GM19324 (cell line): ENCODE data around the gene KSR1.
"Not testable (repeated sequence)": the region's sequence is repeated elsewhere in the genome, so short reads cannot be mapped to it uniquely, and the experiment has no call there.

Source experiments
- ATAC-seq: cut with Tn5 transposase; IDR thresholded peaks from one replicate; pipeline ENCODE4 v1.9.1; 2021; ENCODE audit warnings: mild to moderate bottlenecking, moderate library complexity; ENCODE audit not compliant: unreplicated experiment, low FRiP score

The KSR1 gene

GRCh38 chr17:27451906-27452305, 4.3 kb upstream of the KSR1 start:
- no peak for ATAC-seq

DNA sequence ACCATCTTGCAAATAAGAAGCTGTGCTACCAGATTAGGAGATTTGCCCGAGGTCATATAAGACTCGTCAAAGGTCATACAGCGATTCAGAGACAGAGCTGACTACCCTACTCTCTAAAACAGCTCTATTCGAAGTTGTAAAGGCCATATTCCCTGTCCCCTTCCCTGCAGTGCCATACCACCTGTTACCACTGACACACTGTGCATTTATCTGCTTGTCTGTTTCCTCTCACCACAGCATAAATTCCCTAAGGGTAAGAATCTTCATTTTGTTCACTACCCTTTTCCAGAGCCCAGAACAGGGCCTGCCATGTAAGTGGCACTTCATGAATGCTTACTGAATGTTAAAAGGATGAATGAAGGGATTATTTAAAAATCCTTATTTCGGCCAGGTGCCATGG, 3.4 kb upstream of the KSR1 start:
- ATAC-seq: no peak

DNA sequence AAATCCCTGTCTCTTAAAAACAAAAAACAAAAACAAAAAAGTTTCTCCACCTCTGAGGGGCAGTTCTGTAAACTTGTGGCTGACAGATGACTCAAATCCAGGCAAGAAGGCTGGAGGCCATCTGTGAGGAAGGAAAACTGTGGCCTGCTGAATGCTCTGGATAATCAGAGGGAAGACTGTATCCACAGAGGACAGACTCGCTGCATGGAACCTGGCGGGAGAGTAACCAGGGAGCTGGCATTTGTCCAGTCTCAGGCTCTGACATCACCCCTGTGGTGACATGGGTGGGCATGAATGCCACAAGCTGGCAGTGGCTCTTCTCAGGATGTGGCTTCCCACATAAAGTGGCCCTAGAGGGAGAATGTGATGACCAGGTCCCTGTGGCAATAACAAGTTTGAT, 2.8 kb upstream of the KSR1 start:
- no peak for ATAC-seq

GRCh38 chr17:27454089-27454488, 2.2 kb upstream of the KSR1 start:
- ATAC-seq: no peak

DNA sequence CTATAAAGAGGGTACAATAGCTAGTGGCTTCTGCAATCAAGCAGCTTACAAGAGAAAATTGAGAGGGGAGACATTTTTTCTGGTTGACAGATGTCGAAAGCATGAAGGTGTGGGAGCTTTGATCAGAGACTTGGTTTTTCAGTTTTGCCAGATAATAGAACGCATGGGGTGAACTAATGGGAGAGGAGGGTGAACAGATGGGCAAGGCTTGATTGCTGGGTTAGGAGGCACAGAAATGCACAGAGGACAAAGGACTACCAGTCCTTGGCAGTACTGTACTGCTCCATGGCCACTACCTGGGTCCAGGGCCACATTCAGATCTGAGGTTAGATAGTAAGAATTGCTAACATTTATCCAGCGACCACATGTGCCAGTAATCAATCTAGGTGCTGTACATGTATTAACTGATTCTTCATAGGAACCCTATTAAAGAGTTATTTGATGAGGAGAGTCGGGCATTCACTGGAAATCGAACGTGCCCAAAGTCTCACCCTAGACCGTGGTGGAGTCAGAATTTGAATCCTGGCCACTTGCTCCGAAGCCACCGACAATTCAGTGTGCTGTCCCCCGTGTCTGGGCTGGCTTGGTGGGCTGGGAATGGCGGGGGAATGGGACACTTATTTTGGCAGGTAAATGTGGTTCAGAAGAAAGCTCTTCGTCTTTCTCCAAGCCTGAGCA, 873 bp upstream of the KSR1 start:
- ATAC-seq: no peak

GRCh38 chr17:27456681-27457359, 572 bp downstream of the KSR1 start:
- ATAC-seq: no peak

DNA sequence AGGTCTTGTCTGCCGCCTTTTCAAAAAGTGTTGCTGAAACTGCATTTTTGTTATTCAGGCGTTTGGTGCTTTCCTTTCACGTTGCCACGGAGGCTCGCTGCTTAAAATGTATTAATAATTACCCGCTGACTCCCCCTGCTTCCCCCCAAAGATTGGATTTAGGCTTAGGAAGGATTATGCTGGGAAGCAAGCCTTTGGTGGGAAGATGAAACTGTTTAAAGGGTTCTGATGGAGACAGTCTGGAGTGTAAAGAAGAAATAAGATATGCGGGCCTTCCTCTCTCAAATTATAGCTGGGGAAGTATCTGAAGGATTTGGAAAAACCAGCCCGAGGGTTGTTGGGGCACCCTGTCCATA, 1.1 kb downstream of the KSR1 start:
- ATAC-seq: no peak

- no peak for ATAC-seq
Observed at GRCh38 chr17:27457731-27458523, 1.7 kb downstream of the KSR1 start.

- no peak for ATAC-seq
Observed at GRCh38 chr17:27458524-27458908, 2.3 kb downstream of the KSR1 start.

- no peak for ATAC-seq
Observed at GRCh38 chr17:27459433-27459832, 3.2 kb downstream of the KSR1 start.

- no peak for ATAC-seq
Observed at GRCh38 chr17:27460196-27460725, 4.0 kb downstream of the KSR1 start.

GRCh38 chr17:27461192-27461859, 5.1 kb downstream of the KSR1 start:
- ATAC-seq: no peak

- no peak for ATAC-seq
Observed at GRCh38 chr17:27462149-27462548, 5.9 kb downstream of the KSR1 start.

DNA sequence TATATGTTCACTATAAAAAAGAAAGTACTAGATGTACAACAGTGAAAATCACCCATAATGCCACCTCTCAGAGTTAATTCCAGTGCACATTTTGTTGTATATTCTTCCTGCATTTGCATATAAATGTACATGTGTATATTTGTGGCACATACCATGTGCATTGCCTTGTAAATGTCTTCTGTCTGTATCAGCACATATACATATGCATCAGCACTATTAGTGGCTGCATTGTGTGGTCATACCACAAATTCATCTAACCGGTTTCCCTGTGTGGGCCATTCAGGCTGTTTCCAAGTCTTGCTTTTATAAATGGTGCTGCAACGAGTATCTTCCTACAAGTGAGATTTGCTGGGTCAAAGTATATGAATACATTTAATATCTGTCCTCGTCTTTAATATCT, 6.5 kb downstream of the KSR1 start:
- ATAC-seq: no peak

- no peak for ATAC-seq
Observed at GRCh38 chr17:27463235-27463677, 7.0 kb downstream of the KSR1 start.

- ATAC-seq: not testable (repeated sequence)
Observed at GRCh38 chr17:27464019-27464418, 7.8 kb downstream of the KSR1 start.

GRCh38 chr17:27464431-27464830, 8.2 kb downstream of the KSR1 start:
- no peak for ATAC-seq

DNA sequence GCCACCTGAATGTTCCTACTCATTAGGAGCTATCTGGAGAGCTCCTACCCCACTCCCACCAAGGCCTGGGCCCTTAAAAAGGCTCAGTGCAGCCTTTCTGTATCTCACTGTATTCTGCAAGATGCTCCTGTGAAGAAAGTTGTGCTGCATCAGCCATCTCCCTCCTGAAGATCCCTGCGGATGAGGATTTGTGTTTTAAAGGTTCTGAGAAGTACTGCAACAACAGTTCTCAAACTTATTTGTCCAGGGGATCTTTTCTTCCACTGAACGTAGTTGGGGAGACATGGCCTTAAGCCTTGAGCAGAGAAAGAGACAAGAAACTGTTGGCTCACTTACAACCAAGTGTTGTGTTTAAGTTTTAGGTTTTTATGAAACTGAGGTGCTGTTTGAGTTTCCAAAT, 9.6 kb downstream of the KSR1 start:
- ATAC-seq: not testable (repeated sequence)

DNA sequence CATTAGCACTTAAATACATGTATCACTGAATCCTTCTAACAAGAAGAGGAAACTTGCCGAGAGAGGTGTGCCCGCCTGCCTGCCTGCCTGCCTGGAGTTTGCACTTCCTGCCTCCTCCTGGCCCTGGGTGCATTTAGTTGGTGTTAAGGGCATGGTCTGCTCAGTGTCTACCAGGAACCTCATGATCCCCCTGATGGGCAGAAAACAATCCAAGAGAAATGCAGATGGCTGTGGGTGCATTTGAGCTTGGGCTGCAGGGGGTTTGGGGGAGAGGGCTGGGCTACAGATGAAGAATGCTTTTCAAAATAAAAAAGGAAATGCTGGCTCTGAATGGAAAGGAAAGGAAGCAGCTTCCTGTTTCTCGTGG, 10.1 kb downstream of the KSR1 start:
- ATAC-seq: no peak

GRCh38 chr17:27466743-27467375, 10.6 kb downstream of the KSR1 start:
- peak; percentile 46 for ATAC-seq
